ENCODE data around the gene EXOG. TPM values are rescaled to one million over a fixed set of nuclear protein-coding genes. Genes with fewer than 3 reads are reported as not detected.

The EXOG gene
- total and polyA plus RNA-seq, 2 donors (not counting 3 experiments of a cell fraction or from before 2014, with no cell fraction given), result 10.8 to 21.9 TPM

DNA sequence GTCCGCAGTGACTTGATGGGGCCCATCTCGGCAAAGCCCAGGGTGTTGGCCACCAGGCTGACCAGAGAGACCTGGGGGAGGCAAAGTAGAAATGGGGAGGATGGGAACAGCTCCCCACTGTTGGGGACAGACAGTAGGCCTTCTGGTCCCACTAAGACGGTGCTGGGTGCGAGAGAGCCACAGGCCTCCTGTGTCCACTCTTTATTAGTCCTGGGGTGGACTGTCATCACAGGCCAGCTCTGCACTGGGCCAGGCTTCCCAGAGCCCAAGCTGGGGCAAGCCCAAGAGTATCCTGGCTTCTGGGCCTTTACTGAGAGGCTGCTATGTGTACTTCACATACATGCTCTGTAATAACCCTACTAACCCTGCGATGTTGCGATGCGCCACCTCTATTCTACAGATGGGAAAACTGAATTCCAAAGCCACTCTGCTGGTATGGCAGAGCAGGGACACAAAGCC, 66.4 kb downstream of the EXOG start:
- H3K27me3 ChIP-seq (ENCODE audit: control insufficient read depth in 2 of 2, insufficient read depth in 2 of 2, low read length in 2 of 2), result no peaks in the 10 kb centered on the region
- no peak overlapping the region for H2AFZ ChIP-seq (ENCODE audit: low read depth, low read length)
- no peak overlapping the region for H3K4me2 ChIP-seq (ENCODE audit: insufficient read depth, low read length)
- H3K9ac ChIP-seq (replicated peaks; ENCODE audit: extremely low read depth, insufficient read depth, low read length), result no peak overlapping the region
- no peaks in the 10 kb centered on the region for H3K4me1 ChIP-seq (ENCODE audit: control insufficient read depth, extremely low read depth, insufficient read depth, low read length)
- TF ChIP-seq MYC (IDR thresholded peaks at IDR 0.05; ENCODE audit: low read depth, low read length) (no peak), POLR2AphosphoS5 (IDR thresholded peaks at IDR 0.05; ENCODE audit: insufficient read depth, low read depth, low read length) (no peak), POLR2A (IDR thresholded peaks at IDR 0.05; ENCODE audit: low read depth, low read length) (no peak), GATA2 (IDR thresholded peaks at IDR 0.05; ENCODE audit: insufficient read depth, insufficient read length, low read depth, low read length) (no peak), JUN (IDR thresholded peaks at IDR 0.05; ENCODE audit: borderline replicate concordance, insufficient read depth, insufficient read length, low read depth) (no peak), MAX (IDR thresholded peaks at IDR 0.05; ENCODE audit: insufficient read depth, insufficient read length) (no peak), FOS (IDR thresholded peaks at IDR 0.05; ENCODE audit: borderline replicate concordance, insufficient read depth, low read length) (no peak), EZH2 (IDR thresholded peaks at IDR 0.05; ENCODE audit: borderline replicate concordance, low read depth, low read length, severe bottlenecking) (no peak)
- TF ChIP-seq, protein P1, sequence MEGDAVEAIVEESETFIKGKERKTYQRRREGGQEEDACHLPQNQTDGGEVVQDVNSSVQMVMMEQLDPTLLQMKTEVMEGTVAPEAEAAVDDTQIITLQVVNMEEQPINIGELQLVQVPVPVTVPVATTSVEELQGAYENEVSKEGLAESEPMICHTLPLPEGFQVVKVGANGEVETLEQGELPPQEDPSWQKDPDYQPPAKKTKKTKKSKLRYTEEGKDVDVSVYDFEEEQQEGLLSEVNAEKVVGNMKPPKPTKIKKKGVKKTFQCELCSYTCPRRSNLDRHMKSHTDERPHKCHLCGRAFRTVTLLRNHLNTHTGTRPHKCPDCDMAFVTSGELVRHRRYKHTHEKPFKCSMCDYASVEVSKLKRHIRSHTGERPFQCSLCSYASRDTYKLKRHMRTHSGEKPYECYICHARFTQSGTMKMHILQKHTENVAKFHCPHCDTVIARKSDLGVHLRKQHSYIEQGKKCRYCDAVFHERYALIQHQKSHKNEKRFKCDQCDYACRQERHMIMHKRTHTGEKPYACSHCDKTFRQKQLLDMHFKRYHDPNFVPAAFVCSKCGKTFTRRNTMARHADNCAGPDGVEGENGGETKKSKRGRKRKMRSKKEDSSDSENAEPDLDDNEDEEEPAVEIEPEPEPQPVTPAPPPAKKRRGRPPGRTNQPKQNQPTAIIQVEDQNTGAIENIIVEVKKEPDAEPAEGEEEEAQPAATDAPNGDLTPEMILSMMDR (IDR thresholded peaks at IDR 0.05; ENCODE audit: extremely low read depth in 1 of 2, insufficient read depth in 1 of 2, low read depth in 1 of 2, low read length in 2 of 2), result no peak
- no peak overlapping the region for H3K4me3 ChIP-seq (replicated peaks in 1 of 3; ENCODE audit: insufficient read depth in 1 of 3, low read depth in 1 of 3, low read length in 3 of 3)
- H3K9me3 ChIP-seq (replicated peaks; ENCODE audit: control insufficient read depth, insufficient read depth, low read length), result no peaks in the 10 kb centered on the region
- dilution Hi-C loops (cut with MboI; ENCODE audit: extremely low pct_ligation_motif_present, low sequenced_read_pairs), result no loop called here
- FAIRE-seq (no peak), DNase-seq (ENCODE audit: low read depth, low spot score) (no peak)
- no peak overlapping the region for H3K27ac ChIP-seq (ENCODE audit: insufficient read depth, low read depth, low read length)
- no peaks in the 10 kb centered on the region for H3K9me1 ChIP-seq (replicated peaks; ENCODE audit: control insufficient read depth, extremely low read depth, insufficient read depth, low read length)
- POLR2A ChIA-PET, result no interaction called here
- H4K20me1 ChIP-seq (replicated peaks; ENCODE audit: control insufficient read depth, extremely low read depth, insufficient read depth, low read length), result no peaks in the 10 kb centered on the region
- CTCF ChIA-PET, result no interaction called here
- H3K36me3 ChIP-seq (ENCODE audit: control insufficient read depth in 2 of 2, extremely low read depth in 1 of 2, insufficient read depth in 2 of 2, low read length in 2 of 2), result no peaks in the 10 kb centered on the region
- BruUV-seq (replicated peaks), result no TSS peak
- no peaks in the 10 kb centered on the region for H3K79me2 ChIP-seq (ENCODE audit: control insufficient read depth, insufficient read depth, low read length)
- intact Hi-C loops (cut with micrococcal nuclease), result no loop called here
